Neural progenitor cell (in vitro differentiated cells): ENCODE data around the gene PANX1.

Experiments used
- CTCF ChIP-seq: fragments of 200-600 bp; sonication (generic); IDR thresholded peaks from 2 replicates; pipeline ENCODE4 v1.5.1; 2017; ENCODE audit warnings: antibody characterized with exemption, mild to moderate bottlenecking
- EZH2 ChIP-seq: fragments of 200-600 bp; sonication (generic); IDR thresholded peaks from 2 replicates; pipeline ENCODE4 v1.6.1; 2017; ENCODE audit warnings: antibody characterized with exemption, mild to moderate bottlenecking, moderate library complexity

- TF ChIP-seq EZH2 (no peak), CTCF (no peak)
These were observed 44.5 kb upstream of the PANX1 start for GRCh38 chr11:94084164-94084563.
